Large intestine (tissue), 1 donor: ENCODE results near the gene C1QTNF3. TPM values are rescaled to one million over a fixed set of nuclear protein-coding genes. Genes with fewer than 3 reads are reported as not detected.

Source experiments
- polyA plus RNA-seq: library from polyadenylated mRNA; unstranded; fragments of 120-200 nt; gene quantifications from one replicate; pipeline ENCODE4 v1.2.1, GENCODE V29; 2013

Gene C1QTNF3
- polyA plus RNA-seq, 1 donor: 35.6 TPM

Other genes starting within 250 kb of the C1QTNF3 start
- 4.2 TPM for gene ADAMTS12, start 151.2 kb downstream of the C1QTNF3 start, polyA plus RNA-seq
- not detected for gene RXFP3, start 106.8 kb downstream of the C1QTNF3 start, polyA plus RNA-seq
- gene SLC45A2, start 58.5 kb downstream of the C1QTNF3 start, polyA plus RNA-seq: 0.12 TPM
- gene AMACR, start 35.2 kb downstream of the C1QTNF3 start, polyA plus RNA-seq: 59.5 TPM